ENCODE results near the gene PLPP4.

Gene PLPP4

DNA sequence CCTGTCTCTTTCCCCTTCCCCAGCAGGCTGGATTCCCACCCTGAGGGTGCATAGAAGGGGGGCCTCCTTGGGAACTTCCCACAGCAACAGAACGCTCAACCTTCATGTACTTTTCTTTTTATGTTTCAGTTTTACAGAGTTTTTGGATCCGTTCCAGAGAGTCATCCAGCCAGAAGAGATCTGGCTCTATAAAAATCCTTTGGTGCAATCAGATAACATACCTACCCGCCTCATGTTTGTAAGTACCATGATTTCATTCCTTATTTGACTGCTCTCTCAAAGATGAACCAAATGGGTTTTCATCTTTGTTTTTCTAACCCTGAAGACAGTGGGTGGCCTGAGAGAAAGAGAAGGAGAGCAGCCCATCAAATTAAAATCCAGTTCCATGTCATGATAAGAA, 46.7 kb downstream of the PLPP4 start:
- CTCF ChIA-PET, result interaction anchor here (0.7 to 1.9 kb wide), 2 partner anchors 80 to 97 kb away, joined by 4 to 6 read pairs; no protein-coding TSS in a partner anchor
- Histone ChIP-seq H3K27ac (ENCODE audit: extremely low read depth, low read depth, low read length) (peak overlapping the region; percentile 46; the same call in 1 of the 2 replicates), H3K4me3 (ENCODE audit: low read depth, low read length) (no peak overlapping the region), H3K9me3 (ENCODE audit: control insufficient read depth, insufficient read depth, low read depth, low read length) (no peaks in the 10 kb centered on the region), H3K36me3 (ENCODE audit: control insufficient read depth in 2 of 2, insufficient read depth in 1 of 2, low read length in 2 of 2) (no peaks in the 10 kb centered on the region), H3K4me1 (ENCODE audit: control insufficient read depth, insufficient read depth, low read length) (peaks cover 5% of the 10 kb centered on the region; the same call in 1 of the 2 replicates)
- POLR2A ChIA-PET, result no interaction called here
- peak; percentile 63 for TF ChIP-seq FEZF1 (tag by site-specific recombination; IDR thresholded peaks at IDR 0.05)
- TF ChIP-seq ZNF266 (tag by site-specific recombination; IDR thresholded peaks at IDR 0.05; ENCODE audit: low read depth), result no peak
- no peak for TF ChIP-seq TRIM28 (IDR thresholded peaks at IDR 0.05; ENCODE audit: borderline replicate concordance, low read length)
- TF ChIP-seq ZBTB49 (tag by site-specific recombination; IDR thresholded peaks at IDR 0.05; ENCODE audit: low read depth), result no peak
- TF ChIP-seq ZNF585B (tag by site-specific recombination; IDR thresholded peaks at IDR 0.05), result no peak
- no peak for TF ChIP-seq ZNF664 (tag by site-specific recombination; IDR thresholded peaks at IDR 0.05)
- no peak for TF ChIP-seq ZNF837 (tag by site-specific recombination; IDR thresholded peaks at IDR 0.05)
- no peak for TF ChIP-seq ZNF558 (tag by site-specific recombination; IDR thresholded peaks at IDR 0.05)
- TF ChIP-seq SP7 (tag by site-specific recombination; IDR thresholded peaks at IDR 0.05), result no peak
- TF ChIP-seq, protein P1, sequence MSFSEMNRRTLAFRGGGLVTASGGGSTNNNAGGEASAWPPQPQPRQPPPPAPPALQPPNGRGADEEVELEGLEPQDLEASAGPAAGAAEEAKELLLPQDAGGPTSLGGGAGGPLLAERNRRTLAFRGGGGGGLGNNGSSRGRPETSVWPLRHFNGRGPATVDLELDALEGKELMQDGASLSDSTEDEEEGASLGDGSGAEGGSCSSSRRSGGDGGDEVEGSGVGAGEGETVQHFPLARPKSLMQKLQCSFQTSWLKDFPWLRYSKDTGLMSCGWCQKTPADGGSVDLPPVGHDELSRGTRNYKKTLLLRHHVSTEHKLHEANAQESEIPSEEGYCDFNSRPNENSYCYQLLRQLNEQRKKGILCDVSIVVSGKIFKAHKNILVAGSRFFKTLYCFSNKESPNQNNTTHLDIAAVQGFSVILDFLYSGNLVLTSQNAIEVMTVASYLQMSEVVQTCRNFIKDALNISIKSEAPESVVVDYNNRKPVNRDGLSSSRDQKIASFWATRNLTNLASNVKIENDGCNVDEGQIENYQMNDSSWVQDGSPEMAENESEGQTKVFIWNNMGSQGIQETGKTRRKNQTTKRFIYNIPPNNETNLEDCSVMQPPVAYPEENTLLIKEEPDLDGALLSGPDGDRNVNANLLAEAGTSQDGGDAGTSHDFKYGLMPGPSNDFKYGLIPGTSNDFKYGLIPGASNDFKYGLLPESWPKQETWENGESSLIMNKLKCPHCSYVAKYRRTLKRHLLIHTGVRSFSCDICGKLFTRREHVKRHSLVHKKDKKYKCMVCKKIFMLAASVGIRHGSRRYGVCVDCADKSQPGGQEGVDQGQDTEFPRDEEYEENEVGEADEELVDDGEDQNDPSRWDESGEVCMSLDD (tag by site-specific recombination; IDR thresholded peaks at IDR 0.05), result no peak
- TF ChIP-seq ZNF654 (tag by site-specific recombination; IDR thresholded peaks at IDR 0.05; ENCODE audit: low read depth), result no peak
- TF ChIP-seq, protein P2, sequence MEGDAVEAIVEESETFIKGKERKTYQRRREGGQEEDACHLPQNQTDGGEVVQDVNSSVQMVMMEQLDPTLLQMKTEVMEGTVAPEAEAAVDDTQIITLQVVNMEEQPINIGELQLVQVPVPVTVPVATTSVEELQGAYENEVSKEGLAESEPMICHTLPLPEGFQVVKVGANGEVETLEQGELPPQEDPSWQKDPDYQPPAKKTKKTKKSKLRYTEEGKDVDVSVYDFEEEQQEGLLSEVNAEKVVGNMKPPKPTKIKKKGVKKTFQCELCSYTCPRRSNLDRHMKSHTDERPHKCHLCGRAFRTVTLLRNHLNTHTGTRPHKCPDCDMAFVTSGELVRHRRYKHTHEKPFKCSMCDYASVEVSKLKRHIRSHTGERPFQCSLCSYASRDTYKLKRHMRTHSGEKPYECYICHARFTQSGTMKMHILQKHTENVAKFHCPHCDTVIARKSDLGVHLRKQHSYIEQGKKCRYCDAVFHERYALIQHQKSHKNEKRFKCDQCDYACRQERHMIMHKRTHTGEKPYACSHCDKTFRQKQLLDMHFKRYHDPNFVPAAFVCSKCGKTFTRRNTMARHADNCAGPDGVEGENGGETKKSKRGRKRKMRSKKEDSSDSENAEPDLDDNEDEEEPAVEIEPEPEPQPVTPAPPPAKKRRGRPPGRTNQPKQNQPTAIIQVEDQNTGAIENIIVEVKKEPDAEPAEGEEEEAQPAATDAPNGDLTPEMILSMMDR (tag by site-specific recombination; IDR thresholded peaks at IDR 0.05), result no peak
- no peak for TF ChIP-seq ZNF157 (tag by site-specific recombination; IDR thresholded peaks at IDR 0.05)
- TF ChIP-seq, protein P3, sequence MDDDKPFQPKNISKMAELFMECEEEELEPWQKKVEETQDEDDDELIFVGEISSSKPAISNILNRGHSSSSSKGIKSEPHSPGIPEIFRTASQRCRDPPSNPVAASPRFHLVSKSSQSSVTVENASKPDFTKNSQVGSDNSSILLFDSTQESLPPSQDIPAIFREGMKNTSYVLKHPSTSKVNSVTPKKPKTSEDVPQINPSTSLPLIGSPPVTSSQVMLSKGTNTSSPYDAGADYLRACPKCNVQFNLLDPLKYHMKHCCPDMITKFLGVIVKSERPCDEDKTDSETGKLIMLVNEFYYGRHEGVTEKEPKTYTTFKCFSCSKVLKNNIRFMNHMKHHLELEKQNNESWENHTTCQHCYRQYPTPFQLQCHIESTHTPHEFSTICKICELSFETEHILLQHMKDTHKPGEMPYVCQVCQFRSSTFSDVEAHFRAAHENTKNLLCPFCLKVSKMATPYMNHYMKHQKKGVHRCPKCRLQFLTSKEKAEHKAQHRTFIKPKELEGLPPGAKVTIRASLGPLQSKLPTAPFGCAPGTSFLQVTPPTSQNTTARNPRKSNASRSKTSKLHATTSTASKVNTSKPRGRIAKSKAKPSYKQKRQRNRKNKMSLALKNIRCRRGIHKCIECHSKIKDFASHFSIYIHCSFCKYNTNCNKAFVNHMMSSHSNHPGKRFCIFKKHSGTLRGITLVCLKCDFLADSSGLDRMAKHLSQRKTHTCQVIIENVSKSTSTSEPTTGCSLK (tag by site-specific recombination; IDR thresholded peaks at IDR 0.05), result no peak
- no peak for TF ChIP-seq ZNF76 (tag by site-specific recombination; IDR thresholded peaks at IDR 0.05; ENCODE audit: borderline replicate concordance, low read depth)
- no peak for TF ChIP-seq ZNF776 (tag by site-specific recombination; IDR thresholded peaks at IDR 0.05; ENCODE audit: borderline replicate concordance)
- no peak for TF ChIP-seq ZNF19 (tag by site-specific recombination; IDR thresholded peaks at IDR 0.05; ENCODE audit: low read depth)
- TF ChIP-seq, protein P4, sequence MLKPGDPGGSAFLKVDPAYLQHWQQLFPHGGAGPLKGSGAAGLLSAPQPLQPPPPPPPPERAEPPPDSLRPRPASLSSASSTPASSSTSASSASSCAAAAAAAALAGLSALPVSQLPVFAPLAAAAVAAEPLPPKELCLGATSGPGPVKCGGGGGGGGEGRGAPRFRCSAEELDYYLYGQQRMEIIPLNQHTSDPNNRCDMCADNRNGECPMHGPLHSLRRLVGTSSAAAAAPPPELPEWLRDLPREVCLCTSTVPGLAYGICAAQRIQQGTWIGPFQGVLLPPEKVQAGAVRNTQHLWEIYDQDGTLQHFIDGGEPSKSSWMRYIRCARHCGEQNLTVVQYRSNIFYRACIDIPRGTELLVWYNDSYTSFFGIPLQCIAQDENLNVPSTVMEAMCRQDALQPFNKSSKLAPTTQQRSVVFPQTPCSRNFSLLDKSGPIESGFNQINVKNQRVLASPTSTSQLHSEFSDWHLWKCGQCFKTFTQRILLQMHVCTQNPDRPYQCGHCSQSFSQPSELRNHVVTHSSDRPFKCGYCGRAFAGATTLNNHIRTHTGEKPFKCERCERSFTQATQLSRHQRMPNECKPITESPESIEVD (tag by site-specific recombination; IDR thresholded peaks at IDR 0.05), result peak; percentile 54
- no peak for TF ChIP-seq ZBTB1 (tag by site-specific recombination; IDR thresholded peaks at IDR 0.05)
- no peak for TF ChIP-seq INSM2 (tag by site-specific recombination; IDR thresholded peaks at IDR 0.05)
- TF ChIP-seq ZNF223 (tag by site-specific recombination; IDR thresholded peaks at IDR 0.05), result no peak
- TF ChIP-seq ZNF624 (tag by site-specific recombination; IDR thresholded peaks at IDR 0.05), result no peak
- TF ChIP-seq, protein P5, sequence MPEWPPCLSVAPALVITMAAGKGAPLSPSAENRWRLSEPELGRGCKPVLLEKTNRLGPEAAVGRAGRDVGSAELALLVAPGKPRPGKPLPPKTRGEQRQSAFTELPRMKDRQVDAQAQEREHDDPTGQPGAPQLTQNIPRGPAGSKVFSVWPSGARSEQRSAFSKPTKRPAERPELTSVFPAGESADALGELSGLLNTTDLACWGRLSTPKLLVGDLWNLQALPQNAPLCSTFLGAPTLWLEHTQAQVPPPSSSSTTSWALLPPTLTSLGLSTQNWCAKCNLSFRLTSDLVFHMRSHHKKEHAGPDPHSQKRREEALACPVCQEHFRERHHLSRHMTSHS (tag by site-specific recombination; IDR thresholded peaks at IDR 0.05), result no peak
- TF ChIP-seq, protein P6, sequence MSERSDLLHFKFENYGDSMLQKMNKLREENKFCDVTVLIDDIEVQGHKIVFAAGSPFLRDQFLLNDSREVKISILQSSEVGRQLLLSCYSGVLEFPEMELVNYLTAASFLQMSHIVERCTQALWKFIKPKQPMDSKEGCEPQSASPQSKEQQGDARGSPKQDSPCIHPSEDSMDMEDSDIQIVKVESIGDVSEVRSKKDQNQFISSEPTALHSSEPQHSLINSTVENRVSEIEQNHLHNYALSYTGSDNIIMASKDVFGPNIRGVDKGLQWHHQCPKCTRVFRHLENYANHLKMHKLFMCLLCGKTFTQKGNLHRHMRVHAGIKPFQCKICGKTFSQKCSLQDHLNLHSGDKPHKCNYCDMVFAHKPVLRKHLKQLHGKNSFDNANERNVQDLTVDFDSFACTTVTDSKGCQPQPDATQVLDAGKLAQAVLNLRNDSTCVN (tag by site-specific recombination; optimal IDR thresholded peaks at IDR 0.05), result no peak

Data from HEK293 (cell line).